ES-I3 (cell line): ENCODE measurements around the gene SYVN1.

Experiments
- H3K36me3 ChIP-seq: 2 replicates; pipeline ENCODE4 v1.6.1; 2013; ENCODE audit warnings: mild to moderate bottlenecking, low read length, control low read depth, moderate library complexity; ENCODE audit not compliant: insufficient read depth
- H3K4me1 ChIP-seq: 2 replicates; pipeline ENCODE4 v1.6.1; 2013; ENCODE audit warnings: mild to moderate bottlenecking, control low read depth, low read length; ENCODE audit not compliant: insufficient read depth
- H3K9ac ChIP-seq: 2 replicates; pipeline ENCODE4 v1.6.1; 2013; ENCODE audit warnings: low read depth, mild to moderate bottlenecking, low read length, moderate library complexity
- H3K9me3 ChIP-seq: 2 replicates; pipeline ENCODE4 v1.6.1; 2013; ENCODE audit warnings: mild to moderate bottlenecking, low read length, moderate library complexity; ENCODE audit not compliant: control insufficient read depth, insufficient read depth

SYVN1 gene

GRCh38 chr11:65115361-65116082, 18.8 kb downstream of the SYVN1 start:
- H3K9me3 ChIP-seq = no peaks in the 10 kb centered on the region
- H3K4me1 ChIP-seq = peaks cover 5% of the 10 kb centered on the region
- no peak overlapping the region for H3K9ac ChIP-seq
- H3K36me3 ChIP-seq = peaks cover 11% of the 10 kb centered on the region

GRCh38 chr11:65114538-65115171, 19.7 kb downstream of the SYVN1 start:
- H3K4me1 ChIP-seq = peaks cover 5% of the 10 kb centered on the region

GRCh38 chr11:65113839-65114238, 20.5 kb downstream of the SYVN1 start:
- H3K4me1 ChIP-seq = peaks cover 5% of the 10 kb centered on the region
- H3K9ac ChIP-seq = no peak overlapping the region
- H3K9me3 ChIP-seq = no peaks in the 10 kb centered on the region
- H3K36me3 ChIP-seq = no peaks in the 10 kb centered on the region

More at GRCh38 chr11:65114538-65115171, 19.7 kb downstream of the SYVN1 start:
- peaks cover 2% of the 10 kb centered on the region for H3K36me3 ChIP-seq
- H3K9ac ChIP-seq = no peak overlapping the region
- no peaks in the 10 kb centered on the region for H3K9me3 ChIP-seq

GRCh38 chr11:65113361-65113756, 21.0 kb downstream of the SYVN1 start:
- no peaks in the 10 kb centered on the region for H3K9me3 ChIP-seq
- H3K36me3 ChIP-seq = no peaks in the 10 kb centered on the region
- peaks cover 5% of the 10 kb centered on the region for H3K4me1 ChIP-seq
- H3K9ac ChIP-seq = peak overlapping the region; percentile 56

GRCh38 chr11:65112546-65113360, 21.6 kb downstream of the SYVN1 start:
- H3K36me3 ChIP-seq = no peaks in the 10 kb centered on the region
- peak overlapping the region; percentile 56 for H3K9ac ChIP-seq
- no peaks in the 10 kb centered on the region for H3K9me3 ChIP-seq
- H3K4me1 ChIP-seq = peaks cover 5% of the 10 kb centered on the region

GRCh38 chr11:65111744-65112545, 22.4 kb downstream of the SYVN1 start, which contains the start of gene TM7SF2:
TSS of gene TM7SF2 (plus strand) at chr11:65111872. CDS start at chr11:65112016, 144 bp downstream.
- no peaks in the 10 kb centered on the region for H3K36me3 ChIP-seq
- H3K4me1 ChIP-seq = peaks cover 5% of the 10 kb centered on the region
- H3K9me3 ChIP-seq = no peaks in the 10 kb centered on the region
- H3K9ac ChIP-seq = peak within 1 kb of the TSS; percentile 56

- Histone ChIP-seq H3K9ac (no peak overlapping the region), H3K4me1 (peaks cover 5% of the 10 kb centered on the region), H3K36me3 (no peaks in the 10 kb centered on the region), H3K9me3 (no peaks in the 10 kb centered on the region)
Measured at GRCh38 chr11:65111159-65111743, 23.1 kb downstream of the SYVN1 start.

- Histone ChIP-seq H3K9ac (no peak overlapping the region), H3K4me1 (peaks cover 5% of the 10 kb centered on the region), H3K36me3 (no peaks in the 10 kb centered on the region), H3K9me3 (no peaks in the 10 kb centered on the region)
Measured at GRCh38 chr11:65110354-65110861, 23.9 kb downstream of the SYVN1 start.

- Histone ChIP-seq H3K4me1 (peaks cover 5% of the 10 kb centered on the region), H3K9me3 (no peaks in the 10 kb centered on the region), H3K9ac (no peak overlapping the region), H3K36me3 (no peaks in the 10 kb centered on the region)
Measured at GRCh38 chr11:65109231-65110198, 24.8 kb downstream of the SYVN1 start.

GRCh38 chr11:65108469-65109123, 25.7 kb downstream of the SYVN1 start:
- H3K4me1 ChIP-seq = peaks cover 3% of the 10 kb centered on the region
- no peak overlapping the region for H3K9ac ChIP-seq
- no peaks in the 10 kb centered on the region for H3K36me3 ChIP-seq
- no peaks in the 10 kb centered on the region for H3K9me3 ChIP-seq

- no peaks in the 10 kb centered on the region for H3K9me3 ChIP-seq
- no peaks in the 10 kb centered on the region for H3K36me3 ChIP-seq
- H3K4me1 ChIP-seq = no peaks in the 10 kb centered on the region
- no peak overlapping the region for H3K9ac ChIP-seq
Measured at GRCh38 chr11:65107751-65108468, 26.4 kb downstream of the SYVN1 start.

- H3K36me3 ChIP-seq = no peaks in the 10 kb centered on the region
- H3K4me1 ChIP-seq = no peaks in the 10 kb centered on the region
- no peak overlapping the region for H3K9ac ChIP-seq
- H3K9me3 ChIP-seq = no peaks in the 10 kb centered on the region
Measured at GRCh38 chr11:65107078-65107477, 27.2 kb downstream of the SYVN1 start.
